D341Med (cell line): ENCODE data around the gene BMP7.

ENCODE experiments used
- DNase-seq: peaks from one replicate; pipeline ENCODE4 v3.0.0; 2012; ENCODE audit warnings: low spot score

BMP7 gene

DNA sequence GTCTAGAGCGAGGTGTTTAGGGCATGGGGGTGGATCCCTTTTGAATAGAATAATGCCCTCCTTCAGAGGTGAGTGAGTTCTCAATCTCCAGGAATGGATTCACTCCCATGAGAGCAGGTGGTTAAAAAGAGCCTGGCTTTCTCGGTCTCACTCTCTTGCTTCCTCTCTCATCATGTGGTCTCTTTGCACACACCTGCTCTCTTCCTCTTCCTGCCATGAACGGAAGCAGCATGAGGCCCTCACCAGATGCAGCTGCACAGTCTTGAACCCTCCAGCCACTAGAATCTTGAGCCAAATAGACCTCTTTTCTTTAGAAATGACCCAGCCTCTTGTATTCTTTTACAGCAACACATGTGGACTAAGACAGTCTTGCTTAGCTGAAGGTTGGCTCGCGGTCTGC is 119.3 kb downstream of the BMP7 start:
- no peak for DNase-seq

DNA sequence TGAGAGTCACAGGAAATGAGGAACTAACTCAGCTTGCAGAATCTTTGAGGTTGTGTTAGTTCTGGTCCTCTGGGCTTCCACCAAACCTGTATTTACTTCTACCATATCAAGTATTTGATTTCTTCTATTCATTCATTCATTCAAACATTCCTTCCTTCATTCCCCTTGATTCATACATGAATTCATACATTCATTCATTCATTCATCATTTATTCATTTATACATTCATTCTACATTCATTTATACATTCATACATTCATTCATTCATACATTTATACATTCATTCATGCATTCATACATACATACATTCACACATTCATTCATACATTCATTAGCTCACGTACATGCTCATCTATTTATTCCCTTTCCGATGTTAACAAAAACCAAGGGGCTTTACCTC is 120.3 kb downstream of the BMP7 start:
- no peak for DNase-seq

DNA sequence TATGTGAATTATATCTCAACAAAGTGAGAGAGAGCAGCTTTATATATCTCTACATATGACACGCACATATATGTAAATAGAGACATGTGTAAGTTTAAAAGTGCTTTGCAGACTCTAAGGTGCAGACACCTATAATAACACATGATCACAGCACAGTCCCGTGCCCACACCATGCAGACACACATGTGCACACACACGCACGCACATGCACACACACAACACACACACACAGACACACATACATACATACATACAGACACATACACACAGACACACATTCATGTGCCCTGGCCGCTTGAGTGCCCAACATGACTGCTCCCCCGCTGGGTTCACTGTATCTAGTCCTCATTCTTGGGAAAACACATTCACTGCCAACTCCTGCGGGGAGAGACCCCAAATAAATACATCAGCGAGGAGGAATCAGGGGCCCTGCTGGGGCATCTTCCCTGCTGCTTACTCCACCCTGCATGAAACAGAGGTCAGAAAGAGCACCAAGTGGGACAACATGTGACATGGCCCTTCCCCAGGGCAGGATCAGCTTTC is 121.3 kb downstream of the BMP7 start:
- DNase-seq: no peak

DNA sequence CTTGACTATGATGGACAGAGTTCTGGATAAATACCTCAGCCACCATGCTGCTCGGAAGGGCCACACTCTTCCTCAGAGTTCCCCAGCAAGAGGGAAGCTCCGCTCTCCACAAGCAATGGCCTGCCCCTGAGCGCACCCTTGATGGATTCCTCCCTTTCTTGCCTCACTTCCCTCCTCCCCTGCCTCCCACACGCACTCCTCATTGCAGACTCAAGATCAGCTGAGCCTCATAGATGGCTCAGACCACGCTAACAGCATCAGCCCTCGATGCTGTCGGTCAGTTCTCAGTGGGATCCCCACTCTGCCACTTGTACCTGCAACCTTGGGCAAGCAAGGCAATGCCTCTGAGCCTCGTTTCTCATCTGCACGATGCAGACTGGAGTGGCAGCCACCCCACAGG is 123.3 kb downstream of the BMP7 start:
- no peak for DNase-seq

DNA sequence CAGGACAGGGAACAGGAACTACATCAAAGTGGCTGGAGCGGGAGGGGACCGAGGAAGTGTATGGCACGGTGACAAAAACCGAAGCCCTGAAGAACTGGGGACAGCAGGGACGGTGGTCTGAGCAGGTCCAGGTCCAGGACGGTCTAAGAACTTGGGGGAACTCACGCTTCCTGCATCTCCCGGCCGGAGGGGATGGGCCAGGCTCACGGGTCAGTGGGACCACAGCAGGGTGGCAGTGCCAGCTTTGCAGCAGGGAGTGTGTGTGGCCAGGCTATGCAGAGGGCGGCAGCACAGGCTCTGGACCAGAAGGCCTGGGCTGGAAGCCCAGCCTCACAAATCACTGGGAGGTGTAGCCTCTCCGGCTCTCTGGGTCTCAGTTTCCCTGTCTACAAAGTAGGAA is 123.8 kb downstream of the BMP7 start:
- no peak for DNase-seq

DNA sequence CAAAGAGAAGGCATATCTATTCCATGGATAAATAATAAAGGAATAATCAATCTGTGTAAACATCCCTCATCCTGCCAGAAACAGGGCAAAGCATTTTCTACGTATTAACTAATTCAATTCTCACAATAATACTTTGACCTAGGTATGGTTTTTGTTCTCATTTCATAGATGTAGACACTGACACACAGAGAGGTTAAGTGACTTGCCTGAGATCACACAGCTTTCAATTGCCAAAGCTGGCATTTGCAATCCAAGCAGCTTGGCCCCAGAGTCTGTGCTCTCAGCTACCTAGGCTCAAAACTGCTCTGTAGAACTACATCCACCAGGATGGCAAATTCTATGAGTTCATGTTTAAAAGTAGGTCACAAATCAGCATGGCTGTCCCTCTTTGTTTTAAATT is 124.9 kb downstream of the BMP7 start:
- no peak for DNase-seq

DNA sequence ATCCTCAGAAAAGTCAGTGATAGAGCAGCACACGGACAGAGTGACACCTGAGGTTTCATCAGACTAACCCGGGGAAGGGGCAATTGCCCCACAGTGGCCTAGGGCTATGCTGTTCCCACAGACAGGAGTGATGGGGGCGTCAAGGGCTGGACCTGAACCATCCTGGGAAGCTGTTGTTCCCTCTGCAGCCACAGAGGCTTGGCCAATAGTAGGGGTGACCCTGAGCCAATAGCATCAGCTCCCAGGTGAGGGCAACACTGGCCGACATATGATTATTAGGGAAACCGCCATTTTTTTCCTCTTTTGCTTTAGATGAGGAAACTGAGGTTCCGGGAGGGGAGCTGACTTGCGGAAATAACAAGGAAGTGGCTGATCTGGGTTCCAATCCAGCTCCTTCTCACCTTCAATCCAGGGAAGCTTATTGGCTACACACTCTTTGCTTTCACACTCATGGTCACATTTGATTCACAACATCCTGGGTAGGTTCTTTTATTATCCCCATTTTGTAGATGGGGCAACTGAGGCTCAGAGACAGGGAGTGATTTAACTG is 126.0 kb downstream of the BMP7 start:
- DNase-seq: no peak

DNA sequence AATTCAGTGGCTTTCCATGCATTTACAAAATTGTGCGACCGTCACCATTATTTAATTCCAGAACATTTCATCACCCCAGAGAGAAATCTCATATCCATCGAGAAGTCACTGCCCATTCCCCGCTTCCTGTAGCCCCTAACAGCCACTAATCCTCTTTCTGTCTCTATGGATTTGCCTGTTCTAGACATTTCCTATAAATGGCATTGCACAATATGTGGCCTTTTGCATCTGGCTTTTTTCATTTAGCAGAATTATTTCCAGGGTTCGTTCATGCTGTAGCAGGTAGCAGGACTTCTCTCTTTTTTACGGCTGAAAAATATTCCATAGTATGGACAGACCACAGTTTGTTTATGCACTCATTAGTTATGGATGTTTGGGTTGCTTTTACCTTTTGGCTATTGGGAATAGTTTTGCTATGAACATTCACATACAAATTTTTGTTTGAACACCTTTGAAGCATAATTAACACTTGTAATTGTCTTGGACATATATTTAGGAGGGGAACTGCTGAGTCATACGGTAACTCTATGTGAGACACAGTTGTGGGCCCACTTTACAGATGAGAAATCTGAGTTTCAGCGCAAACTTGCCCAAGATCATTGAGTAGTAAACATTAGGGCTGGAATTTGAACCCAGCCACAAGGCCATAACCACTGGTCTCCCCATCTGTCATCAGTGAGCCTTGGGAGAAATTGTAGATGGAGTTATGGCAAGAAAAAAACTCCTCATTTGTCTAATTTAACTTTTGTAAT is 126.9 kb downstream of the BMP7 start:
- no peak for DNase-seq

DNA sequence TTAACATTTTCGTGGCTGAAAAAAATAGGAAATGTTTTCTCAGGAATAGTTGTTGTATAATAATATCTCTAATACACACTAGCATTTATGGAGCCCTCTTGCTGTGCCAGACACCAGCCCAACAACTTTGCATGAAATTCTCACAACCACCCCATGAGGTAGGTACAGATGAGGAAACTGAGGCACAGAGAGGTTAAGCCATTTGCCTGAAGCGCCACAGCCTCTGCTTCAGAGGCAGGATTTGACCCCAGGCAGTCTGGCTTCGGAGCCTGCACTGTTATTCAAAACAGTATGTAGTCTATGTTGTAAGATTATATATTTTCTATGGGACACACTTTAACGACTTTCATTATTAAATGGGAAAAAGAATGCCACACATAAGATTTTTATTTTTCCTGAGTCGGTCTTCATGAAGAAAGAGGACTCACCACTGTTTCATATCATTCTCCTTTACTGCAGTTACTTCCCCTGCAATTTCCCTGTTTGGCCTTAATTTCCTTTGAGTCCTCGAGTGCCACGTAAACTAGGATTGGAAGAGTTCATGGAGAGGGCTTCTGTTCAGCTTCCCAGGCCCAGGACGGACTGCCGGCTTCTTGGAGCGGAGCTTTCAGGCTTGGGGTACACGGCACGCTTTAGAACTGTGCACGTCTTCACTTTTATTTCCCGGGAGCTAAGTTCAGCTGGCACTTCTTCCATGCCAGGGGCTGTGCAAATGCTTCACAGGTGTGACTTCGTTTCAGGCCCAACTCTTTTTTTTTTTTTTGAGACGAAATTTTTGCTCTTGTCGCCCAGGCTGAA is 128.0 kb downstream of the BMP7 start:
- no peak for DNase-seq

DNA sequence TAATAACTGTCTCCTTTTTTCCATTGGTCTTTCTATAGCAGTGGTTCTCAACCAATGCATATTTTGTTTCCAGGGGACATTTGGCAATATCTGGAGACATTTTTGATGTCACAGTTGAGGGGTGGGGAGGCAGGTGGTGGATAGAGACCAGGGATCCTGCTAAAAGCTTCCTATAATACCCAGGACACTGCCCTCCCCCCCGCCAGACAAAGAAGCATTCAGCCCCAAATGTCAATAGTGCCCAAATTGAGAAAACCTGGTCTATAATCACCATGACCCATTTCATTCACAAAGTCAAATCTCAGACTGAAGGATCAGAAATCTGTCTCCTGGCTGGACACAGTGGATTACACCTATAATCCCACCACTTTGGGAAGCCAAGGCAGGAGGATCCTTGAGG is 128.8 kb downstream of the BMP7 start:
- DNase-seq: no peak

DNA sequence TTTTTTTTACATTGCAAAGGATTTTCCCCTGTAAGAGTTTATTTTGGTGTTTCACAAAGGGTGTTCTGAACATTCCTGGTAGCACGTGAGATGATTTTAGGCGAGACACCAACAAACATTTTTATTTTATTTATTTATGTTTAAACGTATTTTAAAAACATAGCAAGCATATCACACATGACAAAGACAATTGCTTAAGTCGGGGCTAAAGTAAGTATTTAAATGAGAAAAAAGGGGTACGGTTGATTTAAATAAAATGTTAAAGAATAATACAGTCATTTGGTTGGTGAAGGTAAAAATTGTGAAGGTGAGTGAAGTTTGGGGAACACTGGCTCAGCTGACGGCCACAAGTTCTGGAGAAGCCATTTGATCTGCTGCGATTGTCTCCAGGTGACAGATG is 129.7 kb downstream of the BMP7 start:
- DNase-seq: no peak

DNA sequence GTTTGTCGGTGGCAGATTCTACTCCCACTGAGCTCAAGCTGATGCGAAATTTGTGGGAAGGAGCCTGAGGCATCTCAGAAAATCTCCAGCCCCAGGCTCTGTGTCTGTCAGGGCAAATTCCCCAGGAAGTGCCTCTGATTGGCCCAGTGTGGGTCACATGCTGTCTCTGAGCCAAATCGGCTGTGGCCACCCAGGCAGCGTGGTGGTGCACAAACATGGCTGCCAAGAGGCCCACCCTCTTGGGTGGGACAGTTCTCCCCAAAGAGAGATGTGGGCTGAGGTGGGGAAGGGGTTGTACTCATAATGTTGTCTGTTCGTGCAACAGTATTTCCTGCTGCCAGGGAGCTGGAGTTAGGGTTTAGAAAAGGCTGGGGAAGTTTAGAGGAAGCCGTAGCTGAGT is 130.6 kb downstream of the BMP7 start:
- DNase-seq: no peak

DNA sequence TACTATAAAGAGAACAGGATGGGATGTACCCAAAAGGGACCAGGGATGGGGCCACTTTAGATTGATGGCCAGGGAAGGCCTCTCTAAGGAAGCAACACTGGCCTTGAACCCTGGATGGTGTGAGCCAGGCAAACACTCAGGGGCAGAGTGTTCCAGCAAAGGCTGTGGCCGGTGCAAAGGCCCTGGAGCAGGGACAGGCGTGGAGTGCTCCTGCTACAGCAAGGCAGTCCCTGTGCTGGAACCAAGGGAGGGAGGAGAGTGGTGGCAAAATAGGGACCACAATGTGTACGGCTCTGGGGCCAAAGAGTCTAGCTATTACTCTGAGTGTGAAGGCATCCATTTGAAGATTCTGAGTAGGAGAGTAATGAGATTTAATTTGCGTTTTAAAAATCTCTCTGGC is 131.6 kb downstream of the BMP7 start:
- DNase-seq: no peak

DNA sequence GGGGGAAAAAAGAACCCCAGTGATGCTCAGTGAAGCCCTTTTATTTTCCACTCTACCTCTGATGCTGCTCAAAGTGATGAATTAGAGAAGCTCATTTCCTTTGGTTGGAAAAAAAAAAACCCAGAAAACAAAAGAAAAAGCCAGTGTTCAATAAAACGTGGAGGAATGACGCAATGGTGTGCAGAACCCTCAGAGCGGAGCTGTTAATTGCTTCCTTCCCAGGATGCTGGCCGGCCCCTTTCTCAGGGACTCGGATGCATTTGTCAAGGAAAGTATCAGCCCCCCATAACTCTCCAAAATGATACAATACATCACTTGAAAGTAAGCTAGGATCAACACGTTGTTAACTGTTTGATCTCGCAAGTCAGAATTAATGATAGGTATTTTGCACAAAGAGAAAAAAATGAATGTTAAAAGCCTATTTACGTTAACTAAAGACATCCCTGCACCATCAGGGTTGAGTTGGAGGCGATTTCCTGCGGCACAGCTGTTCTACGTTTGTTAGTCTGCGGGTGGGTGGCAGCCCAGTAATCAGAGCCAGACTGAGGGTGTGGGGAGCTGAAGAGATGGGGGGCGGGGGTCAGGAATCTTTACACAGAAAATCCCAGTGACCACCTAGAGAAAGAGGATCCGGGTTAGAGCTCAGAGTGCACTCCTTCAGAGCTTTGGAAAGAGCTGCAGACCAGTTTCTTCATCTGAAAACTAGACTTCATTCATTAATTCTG is 132.4 kb downstream of the BMP7 start:
- DNase-seq: no peak

DNA sequence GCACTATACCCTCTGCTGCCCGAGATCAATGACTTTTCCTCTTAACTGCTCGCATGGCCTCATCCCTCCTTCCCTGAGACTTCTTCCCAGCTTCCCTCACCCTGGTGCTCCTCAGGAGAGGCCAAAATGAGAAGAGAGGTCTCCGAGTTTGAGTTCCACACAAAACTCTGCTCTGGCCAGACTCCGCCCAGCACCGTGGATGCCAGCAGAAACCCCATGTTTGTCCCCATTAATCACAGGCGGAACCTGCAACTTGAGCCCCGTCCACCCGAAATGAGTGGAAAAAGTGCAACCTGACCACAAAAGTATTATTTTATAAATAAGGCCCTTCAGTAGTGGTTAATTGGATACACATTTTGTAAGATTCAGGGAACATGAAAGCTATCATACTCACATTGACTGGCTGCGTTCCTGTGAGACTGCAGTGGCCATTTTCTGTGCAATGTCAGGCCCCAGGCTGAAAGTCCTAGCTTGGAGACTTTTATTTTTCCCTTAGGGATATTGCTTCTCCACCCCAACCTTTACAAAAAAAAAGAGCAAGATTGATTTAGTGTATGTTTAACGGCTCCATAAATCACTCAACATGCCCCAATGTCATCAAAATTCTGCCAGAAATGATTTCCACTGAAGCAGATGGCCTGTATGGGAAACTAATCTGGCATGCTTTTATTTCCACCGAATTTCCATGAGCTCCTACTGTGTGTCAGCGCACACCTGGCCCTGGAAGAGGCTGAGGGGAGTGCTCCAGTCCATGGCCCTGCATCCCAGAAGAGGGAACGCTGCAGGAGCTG is 134.6 kb downstream of the BMP7 start:
- no peak for DNase-seq

DNA sequence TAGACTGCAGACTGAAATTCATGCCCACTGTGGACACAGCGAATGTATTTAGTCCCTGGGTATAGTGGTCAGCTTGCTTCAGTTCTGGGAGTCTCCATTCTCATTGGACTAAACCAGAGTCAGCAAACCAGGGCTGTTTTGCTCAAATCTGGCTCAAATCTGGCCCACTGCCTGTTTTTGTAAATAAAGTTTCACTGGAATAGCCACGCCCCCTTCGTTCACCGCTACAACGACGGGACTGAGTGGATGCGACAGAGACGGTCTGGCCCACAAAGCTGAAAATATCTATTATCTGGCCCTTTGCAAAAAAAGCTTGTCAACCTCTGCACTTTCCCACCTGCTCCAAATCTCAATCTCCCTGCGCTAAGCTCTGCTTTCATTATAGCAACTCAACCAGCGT is 135.4 kb downstream of the BMP7 start:
- DNase-seq: no peak

DNA sequence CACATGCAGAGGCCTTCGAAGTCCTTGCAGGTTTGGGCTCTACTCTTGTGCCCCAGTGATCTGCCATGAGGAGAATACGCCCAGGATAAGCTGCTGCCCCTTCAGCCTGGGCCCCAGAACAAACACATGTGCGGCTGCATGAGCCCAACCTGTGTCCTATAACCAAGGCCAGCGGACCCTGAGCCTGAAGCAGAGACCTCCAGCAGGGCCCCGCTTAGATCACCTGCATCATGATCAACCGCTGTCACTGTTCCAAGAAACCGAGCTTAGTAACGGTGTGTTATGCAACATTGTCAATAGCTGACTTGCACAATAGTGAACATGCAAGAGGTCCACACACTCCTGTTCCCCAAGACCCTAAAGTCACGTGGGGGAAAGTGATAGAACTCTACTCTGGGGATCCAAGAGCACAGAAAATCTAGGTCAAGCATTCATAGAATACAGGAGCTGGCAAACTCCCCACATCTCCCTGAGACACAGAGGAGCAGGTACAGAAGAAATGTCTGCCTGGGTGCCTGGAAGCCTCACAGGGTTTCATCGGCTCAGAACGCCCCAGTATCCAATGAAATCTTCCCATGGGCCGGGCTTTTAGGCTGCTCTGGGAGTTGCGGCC is 136.2 kb downstream of the BMP7 start:
- no peak for DNase-seq

DNA sequence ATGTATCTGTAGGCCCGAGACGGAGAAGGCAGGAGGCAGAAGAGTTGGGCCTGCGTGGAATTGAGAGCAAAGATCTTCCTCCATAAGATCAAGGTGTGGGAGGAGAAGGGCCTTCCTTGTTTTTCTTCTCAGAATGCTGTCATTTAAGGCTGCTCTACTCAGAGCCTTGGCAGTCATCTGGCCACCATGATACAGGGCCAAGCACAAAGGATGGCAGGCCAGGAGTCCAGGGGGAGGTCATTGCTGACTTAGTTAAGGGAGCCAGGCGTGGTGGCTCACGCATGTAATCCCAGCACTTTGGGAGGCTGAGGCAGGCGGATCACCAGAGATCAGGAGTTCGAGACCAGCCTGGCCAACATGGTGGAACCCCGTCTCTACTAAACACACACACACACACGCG is 137.1 kb downstream of the BMP7 start:
- DNase-seq: no peak

DNA sequence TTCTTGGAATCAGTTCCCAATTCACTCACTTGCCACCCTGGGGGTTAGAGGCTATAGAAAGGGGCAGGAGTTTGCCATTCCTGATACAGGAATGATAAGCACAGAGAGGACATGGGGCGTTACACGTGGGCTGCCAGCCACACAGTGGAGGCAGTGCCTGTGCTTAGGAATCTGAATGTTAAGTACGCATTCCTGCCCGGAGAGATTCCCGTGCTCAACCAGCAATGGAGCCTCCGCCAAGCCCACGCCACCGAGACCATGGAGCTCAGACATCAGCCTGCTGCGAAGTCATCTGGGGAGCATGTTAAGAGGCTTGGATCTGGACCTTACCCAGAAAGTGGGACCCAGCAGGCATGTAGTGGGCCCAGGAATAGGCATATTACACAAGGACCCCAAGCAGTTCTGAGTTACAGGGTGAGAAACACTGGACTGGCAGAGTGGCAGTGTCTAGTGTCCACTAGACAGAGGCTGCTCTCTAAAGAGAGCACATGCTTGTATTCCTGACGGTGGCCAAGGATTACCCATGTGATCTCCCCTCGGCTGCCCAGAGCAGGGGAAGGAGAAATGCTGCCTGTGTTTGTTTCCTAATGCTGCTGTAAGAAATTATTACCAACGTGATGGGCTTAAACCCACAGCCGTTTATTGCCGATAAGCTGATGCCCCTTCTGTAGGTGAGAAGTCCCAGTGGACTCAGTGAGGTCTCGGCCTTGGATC is 138.2 kb downstream of the BMP7 start:
- no peak for DNase-seq

DNA sequence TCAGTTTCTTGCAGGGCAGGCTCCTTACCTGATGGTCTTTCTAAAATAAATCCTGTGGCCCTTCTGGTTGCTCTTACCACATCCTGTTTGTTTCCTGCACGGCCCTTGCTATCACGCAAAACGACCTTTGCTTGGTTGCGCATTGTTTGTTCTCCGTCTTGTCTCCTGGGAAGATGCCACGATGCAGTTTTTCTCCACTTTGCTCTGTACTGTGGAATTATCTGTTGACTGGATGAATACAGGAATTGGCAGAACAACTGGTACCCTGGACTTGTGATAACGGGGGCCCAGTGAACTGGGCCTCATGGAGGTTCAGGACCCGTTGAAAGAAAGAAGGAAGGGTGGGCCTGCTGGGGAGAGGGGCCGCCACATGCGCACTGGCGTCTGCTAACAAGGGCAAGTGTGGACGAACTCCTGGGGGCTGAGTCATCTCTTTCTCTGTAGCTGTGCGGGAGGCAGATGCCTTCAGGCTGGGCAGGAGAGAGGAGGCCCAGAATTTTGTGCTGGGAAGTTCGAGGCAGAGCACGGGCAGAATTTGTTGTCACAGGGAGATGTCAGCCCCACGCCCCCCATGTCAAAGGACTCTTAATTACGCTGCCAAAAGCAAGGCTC is 139.9 kb downstream of the BMP7 start:
- no peak for DNase-seq
